Thyroid gland (tissue), 4 donors: ENCODE measurements around the gene UBASH3B. TPM values are rescaled to one million over a fixed set of nuclear protein-coding genes. Genes with fewer than 3 reads are reported as not detected.

ENCODE experiments used
- DNase-seq, 2 donors: peaks; one replicate each; pipeline ENCODE4 v3.0.0-alpha.2; 2019
- H3K27ac ChIP-seq, 3 donors: fragments of 200-600 bp; sonication (generic); 1 replicate in 2 of 3; 2 replicates in 1 of 3; pipeline ENCODE4 v1.5.1; 2016 to 2019; ENCODE audit warnings: mild to moderate bottlenecking in 1 of 3, moderate library complexity in 1 of 3
- H3K27me3 ChIP-seq: fragments of 200-600 bp; sonication (generic); one replicate; pipeline ENCODE4 v1.5.1; 2019
- H3K36me3 ChIP-seq, 2 donors: fragments of 200-600 bp; sonication (generic); one replicate each; pipeline ENCODE4 v1.5.1; 2016 to 2019
- H3K4me1 ChIP-seq, 2 donors: fragments of 200-600 bp; sonication (generic); one replicate each; pipeline ENCODE4 v1.5.1; 2017 to 2019
- H3K4me3 ChIP-seq, 3 donors: fragments of 200-600 bp; sonication (generic); replicated peaks in 1 of 3; 1 replicate in 2 of 3; 2 replicates in 1 of 3; pipeline ENCODE4 v1.5.1; 2016; ENCODE audit warnings: mild to moderate bottlenecking in 1 of 3
- H3K9me3 ChIP-seq: fragments of 200-600 bp; sonication (generic); one replicate; pipeline ENCODE4 v1.5.1; 2017
- CTCF ChIP-seq, 6 experiments: fragments of 200-600 bp in 3 of 6; fragments of 450-650 bp in 3 of 6; sonication (generic) in 3 of 6; IDR thresholded peaks; one replicate each; pipeline ENCODE4 v1.5.1; 2016 to 2019; ENCODE audit warnings: antibody characterized with exemption in 6 of 6, mild to moderate bottlenecking in 2 of 6, inconsistent platforms in 1 of 6, moderate library complexity in 1 of 6
- POLR2A ChIP-seq, 2 donors: fragments of 450-650 bp; IDR thresholded peaks; one replicate each; pipeline ENCODE4 v1.6.1; 2017; ENCODE audit warnings: antibody characterized with exemption in 2 of 2, mild to moderate bottlenecking in 2 of 2, moderate library complexity in 1 of 2
- WGBS, 2 donors: methylation state at CpG; one replicate each; pipeline ENCODE4 v1.1.5; 2017; 5-methylcytosine and 5-hydroxymethylcytosine counted together
- intact Hi-C: fragments of 100-400 bp; cut with DNase I; formaldehyde crosslinking; loops from one replicate; pipeline ENCODE4 v1.15.1; 2023
- total RNA-seq, 4 donors: library from RNA; depleted of rRNA; stranded (reverse); fragments of >200 nt; gene quantifications; one replicate each; pipeline ENCODE4 v1.2.3, GENCODE V29; 2016

The UBASH3B gene
- total RNA-seq, 4 donors from 2014 or later, result 4.3 to 16.6 (median 9.1) TPM

- no peak overlapping the region for H3K27ac ChIP-seq
- H3K4me1 ChIP-seq, result no peaks in the 10 kb centered on the region
Measured at GRCh38 chr11:122666743-122667142, 11.2 kb downstream of the UBASH3B start.

GRCh38 chr11:122668562-122669090 lies 13.1 kb downstream of the UBASH3B start:
- DNase-seq, result no peak
- Histone ChIP-seq H3K27me3 (no peaks in the 10 kb centered on the region), H3K9me3 (no peaks in the 10 kb centered on the region), H3K36me3 (no peaks in the 10 kb centered on the region), H3K27ac (no peak overlapping the region), H3K4me1 (no peaks in the 10 kb centered on the region), H3K4me3 (no peak overlapping the region)
- TF ChIP-seq POLR2A (IDR thresholded peaks at IDR 0.05) (no peak), CTCF (IDR thresholded peaks at IDR 0.05) (no peak)
- 55 to 65% methylated on average over 6 of the region's 6 CpGs for WGBS, 2 donors
- intact Hi-C loops, result no loop called here

More at GRCh38 chr11:122666743-122667142, 11.2 kb downstream of the UBASH3B start:
- H3K4me3 ChIP-seq, result no peak overlapping the region
- H3K27me3 ChIP-seq, result no peaks in the 10 kb centered on the region
- DNase-seq, result no peak
- no peak for TF ChIP-seq POLR2A (IDR thresholded peaks at IDR 0.05)
- intact Hi-C loops, result no loop called here
- no peaks in the 10 kb centered on the region for H3K36me3 ChIP-seq
- no peaks in the 10 kb centered on the region for H3K9me3 ChIP-seq

GRCh38 chr11:122670131-122670530 lies 14.6 kb downstream of the UBASH3B start:
- no peaks in the 10 kb centered on the region for H3K4me1 ChIP-seq
- TF ChIP-seq CTCF (IDR thresholded peaks at IDR 0.05) (no peak), POLR2A (IDR thresholded peaks at IDR 0.05) (no peak)
- no peak for DNase-seq
- no peak overlapping the region for H3K4me3 ChIP-seq
- no peaks in the 10 kb centered on the region for H3K27me3 ChIP-seq
- WGBS, 2 donors, result 100% methylated on average over 1 of the region's 1 CpG
- H3K36me3 ChIP-seq, result no peaks in the 10 kb centered on the region
- no peak overlapping the region for H3K27ac ChIP-seq
- intact Hi-C loops, result no loop called here
- H3K9me3 ChIP-seq, result no peaks in the 10 kb centered on the region

GRCh38 chr11:122671400-122671891 lies 15.9 kb downstream of the UBASH3B start:
- no peak overlapping the region for H3K4me3 ChIP-seq
- no peak for DNase-seq
- H3K36me3 ChIP-seq, result no peaks in the 10 kb centered on the region
- intact Hi-C loops, result no loop called here
- H3K27me3 ChIP-seq, result no peaks in the 10 kb centered on the region
- TF ChIP-seq POLR2A (IDR thresholded peaks at IDR 0.05) (no peak), CTCF (IDR thresholded peaks at IDR 0.05) (no peak)
- H3K4me1 ChIP-seq, result no peaks in the 10 kb centered on the region
- no peak overlapping the region for H3K27ac ChIP-seq
- H3K9me3 ChIP-seq, result no peaks in the 10 kb centered on the region
- 85 to 93% methylated on average over 12 of the region's 12 CpGs for WGBS, 2 donors

- no peak overlapping the region for H3K27ac ChIP-seq
- H3K27me3 ChIP-seq, result no peaks in the 10 kb centered on the region
- no peak for TF ChIP-seq POLR2A (IDR thresholded peaks at IDR 0.05)
- TF ChIP-seq CTCF (IDR thresholded peaks at IDR 0.05), result no peak
- no peaks in the 10 kb centered on the region for H3K4me1 ChIP-seq
- WGBS, 2 donors, result 94 to 97% methylated on average over 4 of the region's 4 CpGs
- no peaks in the 10 kb centered on the region for H3K36me3 ChIP-seq
- no peaks in the 10 kb centered on the region for H3K9me3 ChIP-seq
- intact Hi-C loops, result no loop called here
- no peak overlapping the region for H3K4me3 ChIP-seq
- no peak for DNase-seq
Measured at GRCh38 chr11:122672892-122673291, 17.4 kb downstream of the UBASH3B start.
